Adipocyte (in vitro differentiated cells): Measurements from ENCODE around the gene SPATA31C2.
"Not testable (repeated sequence)": the region's sequence is repeated elsewhere in the genome, so short reads cannot be mapped to it uniquely, and the experiment has no call there.

ENCODE experiments used
- DNase-seq: peaks from one replicate; pipeline ENCODE4 v3.0.0-alpha.2; 2015; ENCODE audit warnings: low read depth
- H3K27me3 ChIP-seq: replicated peaks from 2 replicates; pipeline ENCODE4 v1.7.0; 2013; ENCODE audit warnings: mild to moderate bottlenecking, low read length, moderate library complexity; ENCODE audit not compliant: control insufficient read depth, insufficient read depth
- H3K36me3 ChIP-seq: 2 replicates; pipeline ENCODE4 v1.7.0; 2013; ENCODE audit warnings: low read length, mild to moderate bottlenecking, moderate library complexity; ENCODE audit not compliant: control insufficient read depth, insufficient read depth, severe bottlenecking
- H3K4me1 ChIP-seq: 2 replicates; pipeline ENCODE4 v1.7.0; 2013; ENCODE audit warnings: mild to moderate bottlenecking, low read length, moderate library complexity; ENCODE audit not compliant: control insufficient read depth, insufficient read depth
- H3K4me3 ChIP-seq: 2 replicates; pipeline ENCODE4 v1.7.0; 2013; ENCODE audit warnings: mild to moderate bottlenecking, low read length, moderate library complexity
- H3K9ac ChIP-seq: 2 replicates; pipeline ENCODE4 v1.7.0; 2013; ENCODE audit warnings: mild to moderate bottlenecking, low read length, moderate library complexity
- H3K9me3 ChIP-seq: 2 replicates; pipeline ENCODE4 v1.7.0; 2013; ENCODE audit warnings: mild to moderate bottlenecking, low read length, moderate library complexity; ENCODE audit not compliant: control insufficient read depth

Gene SPATA31C2

GRCh38 chr9:88123413-88123812, 14.9 kb downstream of the SPATA31C2 start:
- not testable (repeated sequence) for H3K9me3 ChIP-seq, H3K36me3 ChIP-seq, DNase-seq

GRCh38 chr9:88118121-88118520, 20.2 kb downstream of the SPATA31C2 start:
- not testable (repeated sequence) for DNase-seq, H3K36me3 ChIP-seq, H3K9me3 ChIP-seq, H3K4me1 ChIP-seq, H3K27me3 ChIP-seq, H3K4me3 ChIP-seq, H3K9ac ChIP-seq

More at GRCh38 chr9:88123413-88123812, 14.9 kb downstream of the SPATA31C2 start:
- H3K4me1 ChIP-seq, H3K27me3 ChIP-seq, H3K9ac ChIP-seq, H3K4me3 ChIP-seq: not testable (repeated sequence)

- H3K9me3 ChIP-seq, H3K4me3 ChIP-seq, H3K27me3 ChIP-seq, H3K36me3 ChIP-seq, DNase-seq, H3K9ac ChIP-seq, H3K4me1 ChIP-seq: not testable (repeated sequence)
These were observed 23.2 kb downstream of the SPATA31C2 start for GRCh38 chr9:88114968-88115612.

- DNase-seq, H3K27me3 ChIP-seq, H3K4me3 ChIP-seq, H3K36me3 ChIP-seq, H3K9ac ChIP-seq, H3K4me1 ChIP-seq, H3K9me3 ChIP-seq: not testable (repeated sequence)
These were observed 23.9 kb downstream of the SPATA31C2 start for GRCh38 chr9:88114283-88114967.

GRCh38 chr9:88113156-88114130, 24.8 kb downstream of the SPATA31C2 start:
- not testable (repeated sequence) for H3K4me3 ChIP-seq, H3K36me3 ChIP-seq, H3K9me3 ChIP-seq, DNase-seq, H3K9ac ChIP-seq, H3K4me1 ChIP-seq, H3K27me3 ChIP-seq

- Histone ChIP-seq H3K36me3 (no peaks in the 10 kb centered on the region), H3K27me3 (peaks cover 6% of the 10 kb centered on the region), H3K9me3 (peaks cover 5% of the 10 kb centered on the region), H3K9ac (no peak overlapping the region), H3K4me1 (no peaks in the 10 kb centered on the region), H3K4me3 (no peak overlapping the region)
- DNase-seq, result no peak
These were observed 28.2 kb downstream of the SPATA31C2 start for GRCh38 chr9:88110026-88110425.

- no peak overlapping the region for H3K9ac ChIP-seq
- DNase-seq, result no peak
- no peaks in the 10 kb centered on the region for H3K36me3 ChIP-seq
- H3K9me3 ChIP-seq, result peaks cover 5% of the 10 kb centered on the region
- no peak overlapping the region for H3K4me3 ChIP-seq
- H3K4me1 ChIP-seq, result no peaks in the 10 kb centered on the region
- H3K27me3 ChIP-seq, result peaks cover 8% of the 10 kb centered on the region
These were observed 29.5 kb downstream of the SPATA31C2 start for GRCh38 chr9:88108779-88109178.

GRCh38 chr9:88106492-88106891, 31.8 kb downstream of the SPATA31C2 start:
- H3K9ac ChIP-seq, result no peak overlapping the region
- peak; percentile 78 for DNase-seq
- no peaks in the 10 kb centered on the region for H3K36me3 ChIP-seq
- peaks cover 8% of the 10 kb centered on the region for H3K27me3 ChIP-seq
- H3K4me3 ChIP-seq, result no peak overlapping the region
- H3K4me1 ChIP-seq, result no peaks in the 10 kb centered on the region
- H3K9me3 ChIP-seq, result peaks cover 5% of the 10 kb centered on the region

GRCh38 chr9:88092797-88093331, 45.4 kb downstream of the SPATA31C2 start:
- Histone ChIP-seq H3K4me1 (peaks cover 22% of the 10 kb centered on the region), H3K9me3 (no peaks in the 10 kb centered on the region), H3K27me3 (peaks cover 1% of the 10 kb centered on the region), H3K4me3 (no peak overlapping the region), H3K36me3 (no peaks in the 10 kb centered on the region), H3K9ac (no peak overlapping the region)
- DNase-seq, result peak; percentile 35

- no peaks in the 10 kb centered on the region for H3K9me3 ChIP-seq
- no peak overlapping the region for H3K9ac ChIP-seq
- no peaks in the 10 kb centered on the region for H3K36me3 ChIP-seq
- H3K4me1 ChIP-seq, result peaks cover 18% of the 10 kb centered on the region
- H3K4me3 ChIP-seq, result no peak overlapping the region
- H3K27me3 ChIP-seq, result peaks cover 6% of the 10 kb centered on the region
- DNase-seq, result peak; percentile 38
These were observed 48.1 kb downstream of the SPATA31C2 start for GRCh38 chr9:88090151-88090581.

- H3K4me3 ChIP-seq, result no peak overlapping the region
- no peaks in the 10 kb centered on the region for H3K36me3 ChIP-seq
- H3K4me1 ChIP-seq, result peaks cover 12% of the 10 kb centered on the region
- H3K9me3 ChIP-seq, result peaks cover 3% of the 10 kb centered on the region
- peaks cover 6% of the 10 kb centered on the region for H3K27me3 ChIP-seq
- H3K9ac ChIP-seq, result no peak overlapping the region
- DNase-seq, result no peak
These were observed 50.4 kb downstream of the SPATA31C2 start for GRCh38 chr9:88087906-88088305.
